NCI-H2196 (cell line): ENCODE data around the gene ING2.
A peak's percentile ranks its signal among the peaks of the same experiment; 100 is the strongest.
"Not testable (repeated sequence)": the region's sequence is repeated elsewhere in the genome, so short reads cannot be mapped to it uniquely, and the experiment has no call there.

Experiments used
- DNase-seq: peaks from one replicate; lab custom pipeline; 2025; ENCODE audit not compliant: unreplicated experiment; lab: John Stamatoyannopoulos, UW

ING2 gene

GRCh38 chr4:183504930-183505610, at the start of gene ING2:
ING2 (plus strand) TSS chr4:183505058; CDS start chr4:183505196, 138 bp downstream.
- peak; percentile 53 for DNase-seq

- no peak for DNase-seq
Measured at GRCh38 chr4:183455431-183456195, 49.2 kb upstream of the ING2 start.

GRCh38 chr4:183458005-183458404, 46.9 kb upstream of the ING2 start:
- DNase-seq, result no peak

- not testable (repeated sequence) for DNase-seq
Measured at GRCh38 chr4:183463903-183464619, 40.8 kb upstream of the ING2 start.

- not testable (repeated sequence) for DNase-seq
Measured at GRCh38 chr4:183465879-183466278, 39.0 kb upstream of the ING2 start.

- DNase-seq, result no peak
Measured at GRCh38 chr4:183467246-183467645, 37.6 kb upstream of the ING2 start.

- DNase-seq, result no peak
Measured at GRCh38 chr4:183468210-183469095, 36.4 kb upstream of the ING2 start.

- no peak for DNase-seq
Measured at GRCh38 chr4:183469285-183469684, 35.6 kb upstream of the ING2 start.

- DNase-seq, result no peak
Measured at GRCh38 chr4:183469936-183470335, 34.9 kb upstream of the ING2 start.

GRCh38 chr4:183470821-183471220, 34.0 kb upstream of the ING2 start:
- DNase-seq, result no peak

GRCh38 chr4:183471946-183472708, 32.7 kb upstream of the ING2 start:
- peak; percentile 56 for DNase-seq

- no peak for DNase-seq
Measured at GRCh38 chr4:183478123-183478522, 26.7 kb upstream of the ING2 start.

- no peak for DNase-seq
Measured at GRCh38 chr4:183478926-183479325, 25.9 kb upstream of the ING2 start.

GRCh38 chr4:183482515-183483095, 22.3 kb upstream of the ING2 start:
- not testable (repeated sequence) for DNase-seq

- no peak for DNase-seq
Measured at GRCh38 chr4:183483997-183484396, 20.9 kb upstream of the ING2 start.

GRCh38 chr4:183485411-183486160, 19.3 kb upstream of the ING2 start:
- no peak for DNase-seq

GRCh38 chr4:183492791-183493222, 12.1 kb upstream of the ING2 start:
- no peak for DNase-seq

- DNase-seq, result no peak
Measured at GRCh38 chr4:183493246-183493645, 11.6 kb upstream of the ING2 start.

GRCh38 chr4:183495184-183495583, 9.7 kb upstream of the ING2 start:
- no peak for DNase-seq
